ENCODE results near the gene SIK3. TPM values are rescaled to one million over a fixed set of nuclear protein-coding genes. Genes with fewer than 3 reads are reported as not detected.

The SIK3 gene
- total RNA-seq, 1 donor from 2014 or later, result 68.9 TPM

- DNase-seq (ENCODE audit: low spot score) (no peak), ATAC-seq (no peak)
- intact Hi-C loops (cut with DNase I), result no loop called here
Measured at GRCh38 chr11:117022526-117022925, 75.7 kb downstream of the SIK3 start.

DNA sequence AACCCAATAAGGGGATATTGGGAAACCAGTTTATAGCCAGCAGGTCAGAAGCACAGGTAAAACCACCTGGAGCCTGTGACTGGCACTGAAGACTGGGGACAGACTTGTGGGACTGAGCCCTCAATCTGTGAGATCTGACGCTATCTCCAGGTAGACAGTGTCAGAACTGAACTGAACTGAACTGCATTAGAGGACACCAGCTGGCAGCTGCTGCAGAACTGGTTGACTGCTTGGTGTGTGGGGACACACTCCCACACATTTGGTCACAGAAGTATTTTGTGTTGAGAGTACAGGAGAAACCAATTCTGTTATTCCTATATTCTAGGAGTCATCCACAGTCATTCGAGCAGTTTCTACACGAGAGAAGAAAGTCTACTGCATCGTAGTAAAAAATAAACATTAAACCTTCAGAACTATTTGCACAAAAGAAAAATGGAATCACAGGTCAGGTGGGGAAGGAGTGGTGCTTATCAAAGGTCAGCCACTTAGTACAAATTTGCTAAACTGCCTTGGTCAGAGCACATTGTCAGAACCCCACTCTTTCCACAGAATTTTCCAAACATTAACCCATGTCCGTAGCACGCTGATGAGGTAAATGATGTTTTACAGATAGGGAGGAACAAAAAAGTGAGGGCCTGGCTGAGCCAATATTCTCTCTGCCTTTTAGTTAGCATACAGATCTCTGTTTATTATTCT, 77.2 kb downstream of the SIK3 start:
- ATAC-seq (no peak), DNase-seq (ENCODE audit: low spot score) (no peak)
- intact Hi-C loops (cut with DNase I), result no loop called here

DNA sequence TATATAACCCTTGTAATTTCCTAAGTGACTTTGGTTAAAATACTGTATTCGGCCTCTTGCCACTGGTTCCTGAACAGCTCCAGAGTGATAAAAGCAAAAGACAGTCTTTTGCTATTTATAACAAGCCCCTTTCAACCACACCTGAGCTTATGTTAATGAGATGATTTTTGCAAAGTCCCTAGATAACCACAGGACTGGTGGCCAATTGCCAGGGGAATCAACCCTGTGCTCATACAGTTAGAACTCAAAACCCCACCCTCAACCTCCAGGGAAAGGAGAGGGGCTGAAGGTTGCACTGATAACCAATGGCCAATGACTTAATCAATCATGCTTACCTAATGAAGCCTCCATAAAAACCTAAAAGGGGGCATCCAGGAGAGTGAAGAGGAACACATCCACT, 77.9 kb downstream of the SIK3 start:
- DNase-seq (ENCODE audit: low spot score), result no peak
- no peak for ATAC-seq
- intact Hi-C loops (cut with DNase I), result no loop called here

- intact Hi-C loops (cut with DNase I), result no loop called here
- ATAC-seq (no peak), DNase-seq (ENCODE audit: low spot score) (no peak)
Measured at GRCh38 chr11:117019871-117020270, 78.4 kb downstream of the SIK3 start.

DNA sequence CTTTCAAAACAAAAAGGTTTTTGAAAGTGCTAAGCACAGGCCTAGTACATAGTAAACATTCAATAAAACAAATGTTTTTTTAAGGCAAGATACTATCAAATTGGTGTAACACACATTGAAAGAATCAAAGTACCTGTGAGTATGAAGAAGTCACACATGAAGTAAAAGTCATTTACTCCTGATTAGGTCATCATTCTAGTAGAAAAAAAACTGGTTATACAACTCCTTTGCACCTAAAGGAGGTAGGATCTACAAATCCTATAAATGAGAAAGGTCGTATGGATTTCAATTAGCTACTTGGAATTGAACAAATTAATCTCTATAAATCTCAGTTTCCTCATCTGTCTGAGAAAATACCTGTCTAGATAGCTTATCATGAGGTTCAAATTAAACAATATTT, 80.8 kb downstream of the SIK3 start:
- DNase-seq (ENCODE audit: low spot score) (no peak), ATAC-seq (no peak)
- intact Hi-C loops (cut with DNase I), result no loop called here

DNA sequence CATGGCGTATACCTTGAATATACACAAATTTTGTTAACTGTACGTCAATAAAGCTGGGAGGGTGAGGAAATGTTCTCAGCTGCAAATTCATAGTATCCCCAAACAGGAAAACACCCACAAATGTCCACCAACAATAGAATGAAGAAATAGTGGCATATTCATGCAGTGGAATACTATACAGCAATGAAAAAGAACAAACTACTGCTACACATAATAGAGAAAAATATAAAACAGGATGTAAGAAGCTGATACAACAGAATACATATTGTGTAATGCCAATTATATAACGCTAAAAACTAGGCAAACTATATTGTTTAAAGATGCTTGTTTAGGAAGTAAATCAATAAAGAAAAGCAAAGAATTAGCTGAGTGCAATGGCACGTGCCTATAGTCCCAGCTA, 81.5 kb downstream of the SIK3 start:
- DNase-seq (ENCODE audit: low spot score) (no peak), ATAC-seq (no peak)
- intact Hi-C loops (cut with DNase I), result no loop called here

- DNase-seq (ENCODE audit: low spot score) (no peak), ATAC-seq (no peak)
- intact Hi-C loops (cut with DNase I), result no loop called here
Measured at GRCh38 chr11:117016246-117016645, 82.0 kb downstream of the SIK3 start.

DNA sequence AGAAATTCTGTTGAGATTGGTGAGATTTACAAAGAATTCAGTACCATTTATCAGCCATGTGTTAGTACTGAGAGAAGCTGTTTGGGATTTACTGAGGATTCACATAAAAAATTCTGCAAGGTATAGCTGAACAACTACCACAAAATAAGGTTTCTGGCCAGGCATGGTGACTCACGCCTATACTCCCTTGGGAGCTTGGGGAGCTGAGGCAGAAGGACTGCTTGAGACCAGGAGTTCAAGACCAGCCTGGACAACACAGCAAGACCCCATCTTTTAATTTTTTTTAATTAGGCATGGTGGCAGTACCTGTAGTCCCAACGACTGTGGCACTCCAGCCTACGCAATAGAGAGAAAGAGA, 86.7 kb downstream of the SIK3 start:
- ATAC-seq, result no peak
- intact Hi-C loops (cut with DNase I), result no loop called here
- DNase-seq (ENCODE audit: low spot score), result no peak

DNA sequence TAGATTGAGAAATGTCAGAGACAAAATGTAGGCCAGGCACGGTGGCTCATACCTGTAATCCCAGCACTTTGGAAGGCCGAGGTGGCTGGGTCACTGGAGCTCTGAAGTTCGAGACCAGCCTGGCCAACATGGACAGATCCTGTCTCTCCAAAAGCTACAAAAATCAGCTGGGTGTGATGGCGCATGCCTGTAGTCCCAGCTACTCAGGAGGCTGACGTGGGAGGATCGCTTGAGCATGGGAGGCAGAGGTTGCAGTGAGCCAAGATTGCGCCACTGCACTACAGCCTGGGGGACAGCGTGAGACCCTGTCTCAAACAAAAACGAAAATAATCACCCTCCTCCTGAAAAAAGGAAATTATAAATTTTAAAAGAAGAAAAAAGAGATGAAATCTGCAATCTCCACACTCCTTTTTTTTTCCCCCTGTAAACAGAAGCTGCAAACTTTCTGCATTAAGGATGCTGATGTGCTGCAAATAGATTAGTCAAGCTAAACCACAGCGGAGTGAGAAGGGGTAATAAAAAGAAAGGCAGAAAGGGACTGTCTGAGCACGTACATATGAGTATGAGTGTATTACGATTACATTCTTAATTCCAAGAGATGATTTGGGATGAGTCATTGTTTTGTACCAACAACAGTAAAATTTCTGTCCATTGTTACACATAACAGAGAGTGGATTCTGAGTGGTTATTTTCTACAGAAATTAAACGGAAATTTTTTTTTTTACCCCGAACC, 87.3 kb downstream of the SIK3 start:
- intact Hi-C loops (cut with DNase I), result no loop called here
- ATAC-seq (no peak), DNase-seq (ENCODE audit: low spot score) (no peak)

GRCh38 chr11:117009905-117010605, 88.2 kb downstream of the SIK3 start:
- no peak for DNase-seq (ENCODE audit: low spot score)
- ATAC-seq, result no peak
- intact Hi-C loops (cut with DNase I), result no loop called here

DNA sequence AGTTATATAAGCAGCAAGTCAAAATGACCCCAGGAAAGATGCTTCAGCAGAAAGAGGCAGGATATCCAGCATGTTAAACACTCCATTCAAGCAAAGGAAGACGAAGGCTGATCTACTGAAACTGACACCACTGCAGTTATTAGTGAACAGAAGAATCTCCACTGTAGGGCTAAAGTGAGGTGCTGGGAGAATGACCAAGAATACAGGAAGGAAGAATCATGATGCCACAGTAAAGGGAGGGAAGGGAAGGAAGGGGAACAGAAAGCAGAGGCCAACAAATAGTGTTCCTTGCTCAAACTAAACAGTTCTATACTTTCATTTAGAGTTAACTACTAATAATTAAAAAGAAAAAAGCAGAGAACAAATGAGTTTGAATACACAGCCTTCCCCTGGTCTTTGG, 92.5 kb downstream of the SIK3 start:
- no peak for DNase-seq (ENCODE audit: low spot score)
- intact Hi-C loops (cut with DNase I), result no loop called here
- peak; percentile 51 for ATAC-seq

DNA sequence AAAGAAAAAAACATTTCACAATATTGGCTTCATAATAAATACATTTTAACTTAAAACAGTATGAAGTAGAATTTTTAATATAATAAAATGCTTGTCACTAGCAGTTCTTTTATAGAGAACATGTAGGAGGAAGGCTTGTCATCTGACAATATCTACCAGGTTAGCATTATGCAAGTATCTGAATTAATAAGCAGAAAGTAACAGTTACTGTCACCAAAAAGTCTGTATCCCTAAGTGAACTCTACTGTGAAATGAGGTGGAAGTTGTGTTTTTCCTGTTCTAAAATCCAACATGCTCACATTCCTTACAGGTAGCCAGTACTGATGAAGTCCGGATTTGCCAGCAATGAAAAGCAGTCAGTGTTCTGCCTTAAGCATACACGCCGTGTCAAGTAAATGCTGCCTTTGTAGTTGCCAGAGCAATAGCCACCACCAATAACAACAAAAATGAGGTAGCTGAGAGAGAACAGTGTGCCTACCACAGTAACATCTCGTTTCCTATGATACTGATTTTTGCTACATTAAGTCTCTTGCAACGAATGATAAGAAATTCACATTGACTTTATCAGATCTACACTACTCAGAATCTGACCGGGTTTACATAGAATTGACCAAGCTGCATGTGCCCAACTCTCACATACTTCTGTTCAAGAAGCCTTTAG, 95.5 kb downstream of the SIK3 start:
- peak; percentile 47 for ATAC-seq
- DNase-seq (ENCODE audit: low spot score), result no peak
- intact Hi-C loops (cut with DNase I), result no loop called here

GRCh38 chr11:117000014-117000737, 98.1 kb downstream of the SIK3 start:
- ATAC-seq (peak; percentile 22), DNase-seq (ENCODE audit: low spot score) (no peak)
- intact Hi-C loops (cut with DNase I), result no loop called here

- DNase-seq (ENCODE audit: low spot score) (no peak), ATAC-seq (no peak)
- intact Hi-C loops (cut with DNase I), result no loop called here
Measured at GRCh38 chr11:116997071-116997470, 101.2 kb downstream of the SIK3 start.

GRCh38 chr11:116994195-116994594, 104.0 kb downstream of the SIK3 start:
- DNase-seq (ENCODE audit: low spot score) (no peak), ATAC-seq (no peak)
- intact Hi-C loops (cut with DNase I), result no loop called here

DNA sequence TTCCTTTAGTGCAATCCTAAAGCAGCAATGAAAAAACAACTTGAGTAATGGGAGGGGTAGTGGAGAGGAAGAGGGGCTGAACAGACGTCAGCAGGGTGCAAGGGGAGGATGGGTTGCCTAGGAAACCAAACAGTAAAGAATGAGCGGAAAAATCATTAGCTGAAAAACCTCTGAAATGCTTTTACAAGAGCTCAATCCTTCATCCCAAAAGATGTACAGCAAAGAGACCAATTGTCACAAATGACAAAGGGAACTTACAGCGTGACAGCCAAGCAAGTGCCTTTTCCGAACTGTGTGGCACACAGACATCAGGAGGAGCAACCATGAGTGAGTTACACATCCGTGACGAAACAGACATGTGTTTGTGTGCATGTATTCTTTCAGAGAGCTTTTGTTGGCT, 104.6 kb downstream of the SIK3 start:
- peak; percentile 57 for ATAC-seq
- DNase-seq (ENCODE audit: low spot score), result no peak
- intact Hi-C loops (cut with DNase I), result no loop called here

- ATAC-seq, result no peak
- intact Hi-C loops (cut with DNase I), result no loop called here
Measured at GRCh38 chr11:116991491-116991890, 106.7 kb downstream of the SIK3 start.

DNA sequence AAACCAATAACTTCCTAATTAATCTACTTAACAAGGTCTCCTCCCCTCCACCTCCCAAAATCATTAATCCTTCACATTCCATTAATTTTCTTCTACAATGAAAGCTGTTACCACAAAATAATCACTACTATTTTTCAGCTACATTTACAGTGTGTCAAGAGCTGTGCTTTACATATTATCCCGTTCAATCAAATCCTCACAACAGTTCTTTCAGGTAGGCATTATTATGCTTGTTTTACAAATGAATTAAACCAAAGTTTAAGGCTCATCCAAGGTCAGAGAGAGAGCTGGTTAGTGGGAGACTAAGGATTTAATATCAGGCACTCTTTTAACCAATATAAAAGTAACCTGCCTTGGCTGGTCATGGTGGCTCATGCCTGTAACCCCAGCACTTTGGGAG, 107.4 kb downstream of the SIK3 start:
- ATAC-seq (no peak), DNase-seq (ENCODE audit: low spot score) (no peak)
- intact Hi-C loops (cut with DNase I), result no loop called here

More at GRCh38 chr11:116991491-116991890, 106.7 kb downstream of the SIK3 start:
- no peak for DNase-seq (ENCODE audit: low spot score)

GRCh38 chr11:116990061-116990473, 108.2 kb downstream of the SIK3 start:
- intact Hi-C loops (cut with DNase I), result no loop called here
- ATAC-seq (peak; percentile 71), DNase-seq (ENCODE audit: low spot score) (no peak)
